Activated CD4-positive, alpha-beta T cell treated with anti-CD3 and anti-CD28 coated beads for 36 hours (primary cell): ENCODE measurements around the gene FRRS1. TPM values are rescaled to one million over a fixed set of nuclear protein-coding genes. Genes with fewer than 3 reads are reported as not detected.
"Not testable (repeated sequence)": the region's sequence is repeated elsewhere in the genome, so short reads cannot be mapped to it uniquely, and the experiment has no call there.

Experiments used
- ATAC-seq: fragments of 200-7000 bp; cut with Tn5 transposase; one replicate; pipeline ENCODE4 v1.10.0; 2021; ENCODE audit warnings: mild to moderate bottlenecking, moderate library complexity
- CTCF ChIA-PET: fragments of 350-600 bp; sonication (Branson Sonifier 250); formaldehyde crosslinking; loops from one replicate; lab custom pipeline; 2021; ENCODE audit warnings: antibody characterized with exemption; lab: Charles Lee
- POLR2A ChIA-PET: fragments of 350-600 bp; sonication (Branson Sonifier 250); formaldehyde crosslinking; loops from one replicate; lab custom pipeline; 2021; ENCODE audit warnings: antibody characterized with exemption, inconsistent platforms; lab: Charles Lee
- DNase-seq: peaks from one replicate; pipeline ENCODE4 v3.0.0-alpha.2; 2020
- H3K27ac Mint-ChIP-seq: one replicate; pipeline ENCODE4 v1.8.0; 2021; ENCODE audit warnings: mixed read lengths
- H3K27me3 Mint-ChIP-seq: one replicate; pipeline ENCODE4 v1.8.0; 2021; ENCODE audit warnings: mixed read lengths
- H3K36me3 Mint-ChIP-seq: one replicate; pipeline ENCODE4 v1.8.0; 2021; ENCODE audit warnings: low read depth, mixed read lengths
- H3K4me1 Mint-ChIP-seq: one replicate; pipeline ENCODE4 v1.8.0; 2021; ENCODE audit warnings: mixed read lengths
- H3K4me3 Mint-ChIP-seq: one replicate; pipeline ENCODE4 v1.8.0; 2021; ENCODE audit warnings: mild to moderate bottlenecking, moderate library complexity, mixed read lengths
- H3K9me3 Mint-ChIP-seq: one replicate; pipeline ENCODE4 v1.8.0; 2021; ENCODE audit warnings: low read depth, mixed read lengths
- intact Hi-C, 2 experiments: fragments of 100-400 bp; cut with DNase I in 1 of 2; cut with micrococcal nuclease in 1 of 2; formaldehyde crosslinking; loops; one replicate each; pipeline versions ENCODE4 v1.14.2 to v1.15.1; 2022 to 2024; cut with DNase I, micrococcal nuclease
- total RNA-seq, 2 experiments: library from RNA; stranded (reverse); gene quantifications; one replicate each; pipeline ENCODE4 v1.2.3, GENCODE V29; 2021

Gene FRRS1
- total RNA-seq, 2 experiments from 2014 or later, result 2.0 to 2.9 TPM

DNA sequence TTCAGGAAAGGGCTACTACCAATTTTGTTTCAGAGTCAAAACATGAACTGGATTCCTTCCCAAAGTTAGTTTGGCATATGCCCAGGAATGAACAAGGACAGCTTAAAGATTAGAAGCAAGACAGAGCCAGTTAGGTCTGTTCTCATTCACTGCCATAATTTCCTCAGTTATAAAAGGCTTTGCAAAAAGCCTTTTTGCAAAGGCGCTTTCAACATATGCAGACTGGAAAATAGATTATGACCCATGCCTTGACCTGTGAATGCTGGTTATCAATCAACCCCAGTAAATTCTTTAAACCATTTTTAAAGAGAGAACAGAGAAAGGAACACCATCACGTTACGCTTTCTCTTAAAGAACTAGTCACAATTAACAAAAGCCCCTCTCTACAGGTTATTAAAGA, 1.7 kb upstream of the FRRS1 start:
- Mint-ChIP-seq H3K36me3 (no peaks in the 10 kb centered on the region), H3K27me3 (peaks cover 11% of the 10 kb centered on the region), H3K27ac (no peak overlapping the region), H3K4me1 (no peaks in the 10 kb centered on the region), H3K9me3 (no peaks in the 10 kb centered on the region), H3K4me3 (no peak overlapping the region)
- ATAC-seq, result no peak
- ChIA-PET CTCF (interaction anchor here (0.7 kb wide), 1 partner anchor 402 kb away, joined by 3 read pairs; no protein-coding TSS in a partner anchor), POLR2A (no interaction called here)
- no peak for DNase-seq
- intact Hi-C loops, result no loop called here

DNA sequence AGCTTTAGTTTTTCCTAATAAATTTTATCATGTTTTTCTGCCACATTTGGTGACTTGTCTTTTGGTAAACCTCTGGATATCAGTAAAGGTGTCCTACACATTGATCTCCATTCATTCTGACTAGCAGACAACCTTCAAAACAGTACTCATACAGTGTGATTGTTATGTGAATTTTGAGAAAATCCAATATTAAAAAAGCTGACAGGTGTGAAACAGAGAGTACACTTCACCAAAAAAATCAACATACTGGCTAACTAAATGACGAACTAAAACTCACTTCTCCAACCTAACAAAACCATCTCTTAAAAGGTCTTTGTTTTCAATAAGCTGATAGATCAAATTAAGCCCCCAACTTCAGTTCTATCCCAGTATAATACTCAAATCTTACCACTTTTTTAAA, 1.5 kb downstream of the FRRS1 start:
- ATAC-seq (no peak), DNase-seq (no peak)
- Mint-ChIP-seq H3K27me3 (peaks cover 9% of the 10 kb centered on the region), H3K4me1 (no peaks in the 10 kb centered on the region), H3K36me3 (no peaks in the 10 kb centered on the region), H3K9me3 (no peaks in the 10 kb centered on the region), H3K4me3 (no peak overlapping the region), H3K27ac (no peak overlapping the region)
- intact Hi-C loops, result no loop called here
- ChIA-PET POLR2A (no interaction called here), CTCF (interaction anchor here (0.6 to 2.1 kb wide), 2 partner anchors 10 to 20 kb away, joined by 5 to 6 read pairs; no protein-coding TSS in a partner anchor)

DNA sequence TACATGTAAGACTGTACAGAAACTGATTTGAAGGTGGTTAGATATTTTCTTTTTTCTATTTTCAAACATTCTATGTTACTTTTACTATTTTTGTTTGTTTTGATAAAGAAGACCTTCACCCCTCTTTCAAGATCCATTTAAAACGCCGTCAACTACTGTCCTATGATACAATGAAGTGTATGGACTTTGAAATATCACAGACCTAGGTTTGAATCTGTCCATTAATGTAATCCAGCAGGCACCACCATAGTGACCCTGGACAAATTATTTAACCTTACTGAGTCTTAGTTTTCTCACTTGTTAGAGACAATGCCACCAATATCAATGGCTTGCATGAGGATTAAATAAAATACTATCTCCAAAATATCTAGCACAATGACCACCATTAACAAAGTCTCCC, 2.0 kb downstream of the FRRS1 start:
- CTCF ChIA-PET, result no interaction called here
- Mint-ChIP-seq H3K4me3 (no peak overlapping the region), H3K9me3 (no peaks in the 10 kb centered on the region), H3K27ac (no peak overlapping the region), H3K36me3 (no peaks in the 10 kb centered on the region), H3K27me3 (peaks cover 5% of the 10 kb centered on the region), H3K4me1 (peaks cover under 1% of the 10 kb centered on the region)
- intact Hi-C loops, result no loop called here
- no peak for ATAC-seq
- POLR2A ChIA-PET, result no interaction called here
- DNase-seq, result no peak

DNA sequence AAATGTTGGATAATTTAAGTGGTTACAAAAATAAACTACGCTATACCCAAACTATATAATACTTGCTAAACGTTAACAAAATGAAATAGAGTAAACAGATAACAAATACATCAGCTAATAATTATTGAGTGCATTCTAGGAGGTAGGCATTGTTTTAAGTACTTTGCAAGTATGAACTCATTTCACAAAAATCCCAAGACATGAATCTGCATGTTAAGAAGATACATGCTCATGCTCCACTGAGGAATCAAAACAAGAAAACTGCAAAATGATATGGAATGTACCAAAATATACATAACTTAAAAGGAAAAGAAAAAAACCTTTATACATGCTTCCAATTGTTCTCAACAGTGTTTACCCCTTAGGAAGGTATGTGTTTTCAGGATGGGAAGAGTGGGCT, 2.5 kb downstream of the FRRS1 start:
- DNase-seq (no peak), ATAC-seq (no peak)
- Mint-ChIP-seq H3K4me1 (peaks cover 5% of the 10 kb centered on the region), H3K4me3 (no peak overlapping the region), H3K36me3 (no peaks in the 10 kb centered on the region), H3K9me3 (peaks cover 4% of the 10 kb centered on the region), H3K27ac (no peak overlapping the region), H3K27me3 (peaks cover 4% of the 10 kb centered on the region)
- intact Hi-C loops, result no loop called here
- POLR2A ChIA-PET, result no interaction called here
- CTCF ChIA-PET, result no interaction called here

DNA sequence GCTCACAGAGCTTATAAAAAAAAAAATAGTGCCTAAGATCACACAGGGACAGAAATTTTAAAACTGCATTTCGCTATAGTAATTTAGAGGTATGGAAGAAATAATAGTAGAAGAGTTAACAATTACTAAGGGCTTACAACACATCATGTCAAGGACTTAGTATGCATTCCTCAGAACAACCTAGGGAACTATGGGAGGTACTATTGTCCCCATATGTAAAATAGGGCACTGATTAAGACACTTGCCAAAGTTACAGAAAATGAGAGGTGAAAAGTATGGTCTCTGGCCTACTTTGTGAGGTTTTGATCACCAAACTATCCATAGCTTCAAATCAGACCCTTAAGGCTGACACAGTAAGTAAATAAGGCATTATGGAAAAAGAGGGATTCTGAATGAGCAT, 4.7 kb downstream of the FRRS1 start:
- Mint-ChIP-seq H3K36me3 (no peaks in the 10 kb centered on the region), H3K4me1 (peaks cover 14% of the 10 kb centered on the region), H3K4me3 (no peak overlapping the region), H3K9me3 (peaks cover 4% of the 10 kb centered on the region), H3K27ac (no peak overlapping the region), H3K27me3 (no peaks in the 10 kb centered on the region)
- intact Hi-C loops, result no loop called here
- DNase-seq, result no peak
- no peak for ATAC-seq
- ChIA-PET POLR2A (no interaction called here), CTCF (no interaction called here)

DNA sequence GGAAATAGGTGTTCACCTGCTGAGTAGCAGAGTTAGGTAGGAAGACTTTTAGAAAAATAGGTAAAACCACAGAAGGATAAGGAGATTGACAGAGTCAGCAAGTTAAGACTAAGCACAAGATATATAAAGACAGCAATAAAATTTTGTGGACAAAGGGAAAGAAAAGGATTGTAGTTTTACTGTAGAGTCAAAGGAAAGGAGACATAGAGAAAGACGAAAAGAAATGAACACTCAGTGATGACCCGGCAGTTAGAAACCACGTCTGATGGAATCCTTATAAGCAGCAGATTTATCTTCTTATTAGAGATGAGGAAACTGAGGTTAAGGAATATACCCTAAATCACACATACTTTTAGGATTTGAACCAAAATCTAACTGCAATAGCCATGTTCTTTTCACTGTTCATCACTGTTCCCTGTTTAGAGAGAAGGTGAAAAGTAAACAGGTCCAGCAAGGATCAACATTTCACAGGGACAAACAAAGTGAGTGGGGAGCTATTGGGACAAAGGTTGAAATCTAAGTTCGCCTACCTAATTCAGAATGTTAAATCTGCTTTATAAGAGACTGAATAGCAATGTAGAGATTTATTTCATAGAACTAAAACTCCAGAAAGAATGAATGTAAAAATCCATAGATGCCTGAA, 6.8 kb downstream of the FRRS1 start:
- Mint-ChIP-seq H3K4me3 (no peak overlapping the region), H3K36me3 (no peaks in the 10 kb centered on the region), H3K27ac (no peak overlapping the region), H3K9me3 (peaks cover 4% of the 10 kb centered on the region), H3K4me1 (peaks cover 18% of the 10 kb centered on the region), H3K27me3 (no peaks in the 10 kb centered on the region)
- ChIA-PET CTCF (interaction anchor here (1.2 kb wide), 1 partner anchor 11 kb away, joined by 4 read pairs; no protein-coding TSS in a partner anchor), POLR2A (no interaction called here)
- DNase-seq (no peak), ATAC-seq (no peak)
- intact Hi-C loops, result no loop called here

DNA sequence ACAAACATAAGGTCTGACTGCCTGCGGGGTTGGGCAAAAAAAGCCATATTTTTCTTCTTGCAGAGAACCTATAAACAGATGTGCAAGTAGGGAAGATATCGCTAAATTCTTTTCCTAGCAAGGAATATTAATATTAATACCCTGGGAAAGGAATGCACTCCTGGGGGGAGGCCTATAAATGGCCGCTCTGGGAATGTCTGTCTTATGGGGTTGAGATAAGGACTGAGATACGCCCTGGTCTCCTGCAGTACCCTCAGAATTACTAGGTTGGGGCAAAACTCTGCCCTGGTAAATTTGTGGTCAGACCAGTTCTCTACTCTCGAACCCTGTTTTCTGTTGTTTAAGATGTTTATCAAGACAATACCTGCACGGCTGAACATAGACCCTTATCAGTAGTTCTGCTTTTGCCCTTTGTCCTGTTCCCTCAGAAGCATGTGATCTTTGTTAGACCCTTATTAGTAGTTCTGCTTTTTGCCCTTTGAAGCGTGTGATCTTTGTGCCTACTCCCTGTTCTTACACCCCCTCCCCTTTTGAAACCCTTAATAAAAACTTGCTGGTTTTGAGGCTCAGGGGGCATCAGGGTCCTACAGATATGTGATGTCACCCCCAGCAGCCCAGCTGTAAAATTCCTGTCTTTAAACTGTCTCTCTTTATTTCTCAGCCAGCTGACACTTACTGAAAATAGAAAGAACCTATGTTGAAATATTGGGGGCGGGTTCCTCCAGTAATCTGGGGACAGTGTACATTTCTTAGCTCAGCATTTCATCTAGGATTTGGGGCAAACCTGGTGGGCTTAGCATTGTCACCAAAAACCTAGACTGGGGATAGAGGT, 7.5 kb downstream of the FRRS1 start:
- intact Hi-C loops, H3K4me3 Mint-ChIP-seq, H3K27me3 Mint-ChIP-seq, H3K9me3 Mint-ChIP-seq, H3K27ac Mint-ChIP-seq, DNase-seq, ATAC-seq, POLR2A ChIA-PET, H3K36me3 Mint-ChIP-seq: not testable (repeated sequence)
- CTCF ChIA-PET, result interaction anchor here (1.2 kb wide), 1 partner anchor 10 kb away, joined by 4 read pairs; no protein-coding TSS in a partner anchor
- H3K4me1 Mint-ChIP-seq, result peaks cover 18% of the 10 kb centered on the region

DNA sequence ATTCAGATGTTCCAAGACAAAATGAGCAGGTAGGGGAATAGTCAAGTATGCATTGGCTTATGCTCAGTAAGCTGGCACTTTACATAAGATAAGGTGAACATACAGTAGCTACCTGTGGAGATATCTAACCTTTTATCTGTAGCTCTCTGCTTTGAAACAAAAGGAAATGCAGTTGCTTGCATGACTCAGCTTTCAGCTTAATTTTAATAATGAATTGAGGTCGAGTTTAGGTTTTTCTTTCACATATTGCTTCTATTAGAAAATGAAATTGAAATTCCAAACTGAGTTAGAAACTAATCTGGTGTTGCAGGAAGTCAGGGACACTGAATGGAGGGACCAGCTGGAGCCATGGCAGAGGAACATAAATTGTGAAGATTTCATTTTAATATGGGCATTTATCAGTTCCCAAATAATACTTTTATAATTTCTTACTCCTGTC, 8.3 kb downstream of the FRRS1 start:
- Mint-ChIP-seq H3K27ac (no peak overlapping the region), H3K9me3 (peaks cover 4% of the 10 kb centered on the region), H3K27me3 (peaks cover 2% of the 10 kb centered on the region), H3K4me3 (no peak overlapping the region), H3K36me3 (no peaks in the 10 kb centered on the region), H3K4me1 (peaks cover 18% of the 10 kb centered on the region)
- ChIA-PET POLR2A (no interaction called here), CTCF (no interaction called here)
- DNase-seq, result no peak
- intact Hi-C loops, result no loop called here
- peak; percentile 19 for ATAC-seq

DNA sequence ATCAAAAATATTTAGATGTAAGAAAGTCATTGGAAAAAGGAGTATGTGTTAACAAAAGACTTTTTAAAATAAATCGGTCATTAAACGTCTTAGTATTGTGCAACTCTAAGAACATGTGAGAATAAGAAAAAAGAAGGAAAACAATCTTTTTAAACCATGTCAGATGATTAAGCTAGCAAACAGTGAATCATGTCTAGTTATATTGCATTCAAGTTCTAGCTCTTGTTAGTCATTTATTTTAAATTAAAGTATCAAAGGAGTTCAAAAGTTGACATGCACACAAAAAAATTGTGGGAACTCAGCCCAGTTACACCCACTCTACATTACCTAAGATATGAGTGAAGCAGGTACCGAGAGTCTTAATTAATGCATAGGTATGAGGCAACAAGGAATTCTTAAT, 9.8 kb downstream of the FRRS1 start:
- no peak overlapping the region for H3K27ac Mint-ChIP-seq
- DNase-seq (no peak), ATAC-seq (no peak)
- H3K4me3 Mint-ChIP-seq, result no peak overlapping the region
- H3K36me3 Mint-ChIP-seq, result no peaks in the 10 kb centered on the region
- POLR2A ChIA-PET, result interaction anchor here (0.6 kb wide), 1 partner anchor 279 kb away, joined by 4 read pairs; no protein-coding TSS in a partner anchor
- peaks cover 2% of the 10 kb centered on the region for H3K27me3 Mint-ChIP-seq
- H3K9me3 Mint-ChIP-seq, result peaks cover 4% of the 10 kb centered on the region
- H3K4me1 Mint-ChIP-seq, result peaks cover 25% of the 10 kb centered on the region
- intact Hi-C loops, result no loop called here
- CTCF ChIA-PET, result interaction anchor here (1.4 kb wide), 1 partner anchor 10 kb away, joined by 4 read pairs; the partner anchor contains the start of gene FRRS1

DNA sequence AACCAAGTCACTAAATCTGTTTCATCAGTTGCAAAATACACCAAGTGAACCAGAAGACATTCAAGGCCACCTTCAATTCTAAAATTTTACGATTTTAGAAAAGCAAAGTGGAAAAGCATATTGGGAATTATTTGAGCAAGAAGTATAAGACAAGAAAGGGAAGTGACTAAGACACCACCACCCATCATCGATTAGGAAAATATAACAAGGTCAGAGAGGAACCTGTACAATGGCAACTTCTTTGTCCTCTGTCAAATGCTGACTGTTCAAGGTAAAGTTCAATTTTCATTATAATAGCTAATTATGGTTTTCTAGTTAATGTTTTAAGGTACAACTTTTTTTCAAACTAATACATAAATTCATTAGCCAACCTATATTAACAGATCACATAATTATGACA, 10.8 kb downstream of the FRRS1 start:
- Mint-ChIP-seq H3K27ac (no peak overlapping the region), H3K9me3 (peaks cover 4% of the 10 kb centered on the region), H3K4me3 (no peak overlapping the region), H3K4me1 (peaks cover 28% of the 10 kb centered on the region), H3K36me3 (no peaks in the 10 kb centered on the region), H3K27me3 (peaks cover 2% of the 10 kb centered on the region)
- CTCF ChIA-PET, result interaction anchor here (1.0 to 2.3 kb wide), 3 partner anchors 10 to 24 kb away, joined by 4 to 6 read pairs (median 4); partner anchors contain the start of gene FRRS1
- POLR2A ChIA-PET, result no interaction called here
- intact Hi-C loops, result no loop called here
- no peak for ATAC-seq
- DNase-seq, result no peak

DNA sequence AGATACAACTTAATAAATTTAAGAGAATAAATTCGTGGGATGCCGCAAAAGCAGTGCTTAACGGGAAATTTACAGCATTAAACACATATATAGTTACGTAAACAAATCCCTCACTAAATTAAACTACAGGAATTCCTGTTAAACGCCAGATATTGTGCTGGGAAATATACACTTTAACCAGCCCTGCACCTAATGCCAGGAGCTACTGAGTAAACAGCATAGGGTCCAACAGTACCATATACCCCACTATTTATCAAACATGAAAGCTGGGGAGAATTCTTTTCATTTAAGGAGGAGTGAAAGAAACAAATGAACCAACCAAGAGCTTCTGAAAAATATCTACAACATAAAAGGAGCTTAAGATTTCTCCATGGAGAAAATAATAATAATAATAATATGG, 11.7 kb downstream of the FRRS1 start:
- Mint-ChIP-seq H3K4me3 (no peak overlapping the region), H3K9me3 (peaks cover 4% of the 10 kb centered on the region), H3K4me1 (peaks cover 35% of the 10 kb centered on the region), H3K36me3 (no peaks in the 10 kb centered on the region), H3K27me3 (peaks cover 2% of the 10 kb centered on the region), H3K27ac (no peak overlapping the region)
- POLR2A ChIA-PET, result no interaction called here
- intact Hi-C loops, result no loop called here
- no peak for ATAC-seq
- CTCF ChIA-PET, result interaction anchor here (2.3 kb wide), 1 partner anchor 11 kb away, joined by 6 read pairs; the partner anchor contains the start of gene FRRS1
- DNase-seq, result no peak
